Midbrain (tissue), 1 donor: ENCODE data around the gene SPTB.
"Not testable (repeated sequence)": the region's sequence is repeated elsewhere in the genome, so short reads cannot be mapped to it uniquely, and the experiment has no call there.

Experiments
- DNase-seq: peaks from one replicate; lab custom pipeline; 2025; lab: John Stamatoyannopoulos, UW

SPTB gene

GRCh38 chr14:64821651-64822050 lies 58.1 kb downstream of the SPTB start:
- DNase-seq: no peak

DNA sequence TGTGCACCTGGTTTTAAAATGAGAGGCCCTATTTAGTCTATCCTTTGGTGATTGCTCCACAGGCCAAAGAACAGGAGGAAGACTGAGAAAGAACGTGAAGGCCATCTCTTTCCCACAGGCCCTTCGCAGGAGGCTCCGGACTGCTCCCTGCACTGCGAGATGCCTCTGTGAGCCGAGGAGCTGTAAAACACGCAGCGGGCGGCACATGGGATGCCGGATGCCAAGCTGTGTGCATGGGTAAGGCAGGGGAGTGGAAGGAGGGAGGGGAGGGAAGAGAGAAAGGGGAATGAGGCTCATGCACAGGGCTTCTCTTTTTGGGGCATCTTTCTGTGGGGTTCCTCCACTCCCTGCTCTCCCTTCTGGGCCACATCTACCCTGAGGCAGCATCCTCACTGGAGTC lies 61.6 kb downstream of the SPTB start:
- DNase-seq: no peak

DNA sequence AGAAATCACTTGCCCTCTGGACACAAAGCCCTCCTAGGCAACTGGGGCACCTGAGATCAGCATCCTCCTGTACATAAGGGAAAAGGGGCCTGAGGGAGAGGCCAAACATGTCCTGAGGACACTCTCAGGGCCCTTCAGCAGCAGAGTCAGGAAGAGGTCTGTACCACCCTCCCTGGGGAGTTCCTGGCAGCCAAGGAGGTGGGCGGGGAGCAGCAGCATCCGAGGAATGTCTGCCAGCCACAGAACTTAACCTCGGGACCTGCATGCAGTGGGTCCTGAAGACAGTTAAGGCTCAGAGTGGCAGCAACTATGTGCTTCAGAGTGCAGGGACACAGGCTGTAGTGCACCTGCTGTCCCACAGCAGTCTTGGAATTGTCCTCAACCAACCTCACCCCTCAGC lies 62.1 kb downstream of the SPTB start:
- no peak for DNase-seq

GRCh38 chr14:64816221-64816783 lies 63.4 kb downstream of the SPTB start:
- no peak for DNase-seq

GRCh38 chr14:64815257-64815656 lies 64.5 kb downstream of the SPTB start:
- DNase-seq: no peak

GRCh38 chr14:64812412-64812811 lies 67.3 kb downstream of the SPTB start:
- no peak for DNase-seq

DNA sequence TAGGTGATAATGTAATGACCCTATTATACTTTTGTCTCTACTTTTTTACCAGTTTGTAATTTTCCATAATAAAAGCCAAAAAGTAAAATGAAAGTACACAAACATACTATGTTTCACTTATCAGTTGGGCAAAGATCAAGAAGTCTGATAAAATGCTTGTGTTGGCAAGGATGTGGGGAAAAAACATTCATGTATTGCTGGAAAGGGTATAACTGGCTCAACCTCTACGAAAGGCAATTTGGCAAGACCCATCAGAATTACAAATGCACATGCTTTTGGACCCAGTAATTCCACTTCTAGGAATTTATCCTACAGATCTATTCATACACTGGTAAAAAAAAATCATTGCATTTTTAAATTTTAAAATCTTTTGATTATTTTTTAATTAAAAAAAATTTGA lies 68.0 kb downstream of the SPTB start:
- DNase-seq: no peak

DNA sequence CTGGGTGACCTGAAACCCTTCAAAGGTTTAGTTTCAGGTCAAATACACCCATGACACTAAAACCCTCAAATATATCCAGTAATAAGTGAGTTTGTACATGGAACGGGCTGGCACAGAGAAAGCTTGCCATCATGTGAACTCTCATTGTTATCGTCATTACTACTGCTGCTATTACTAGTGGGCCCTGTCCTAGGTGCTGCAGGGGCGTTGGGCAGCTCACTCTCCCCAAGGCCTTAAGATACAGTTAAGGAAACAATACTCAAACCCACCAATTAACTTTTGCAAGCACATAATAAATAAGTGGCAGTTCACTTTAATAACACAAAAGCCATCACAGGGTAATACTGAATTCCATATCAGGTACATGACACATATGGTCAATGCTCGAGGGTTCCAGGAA lies 71.3 kb downstream of the SPTB start:
- DNase-seq: no peak

DNA sequence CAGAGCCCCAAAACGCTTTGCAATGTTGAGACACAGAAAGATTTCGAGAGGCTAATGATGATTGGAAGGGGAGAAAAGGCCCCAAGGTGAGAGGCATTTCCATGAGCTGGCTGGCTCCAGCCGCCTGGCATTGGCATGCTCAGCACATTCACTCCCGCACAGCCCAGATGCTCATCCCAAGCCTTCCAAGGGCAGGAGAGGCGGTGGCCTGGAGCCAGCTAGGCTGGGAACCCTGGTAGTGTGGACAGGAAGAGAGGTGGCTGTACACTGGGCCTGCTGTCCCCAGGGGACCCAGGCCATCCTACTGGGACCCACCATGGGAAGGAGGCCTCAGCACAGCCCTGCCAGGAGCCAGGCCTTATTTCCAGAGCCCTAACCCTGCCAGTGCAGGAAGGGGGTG lies 72.2 kb downstream of the SPTB start:
- no peak for DNase-seq

GRCh38 chr14:64806862-64807495 lies 72.7 kb downstream of the SPTB start:
- no peak for DNase-seq

- DNase-seq: no peak
These were observed 73.4 kb downstream of the SPTB start for GRCh38 chr14:64806202-64806861.

DNA sequence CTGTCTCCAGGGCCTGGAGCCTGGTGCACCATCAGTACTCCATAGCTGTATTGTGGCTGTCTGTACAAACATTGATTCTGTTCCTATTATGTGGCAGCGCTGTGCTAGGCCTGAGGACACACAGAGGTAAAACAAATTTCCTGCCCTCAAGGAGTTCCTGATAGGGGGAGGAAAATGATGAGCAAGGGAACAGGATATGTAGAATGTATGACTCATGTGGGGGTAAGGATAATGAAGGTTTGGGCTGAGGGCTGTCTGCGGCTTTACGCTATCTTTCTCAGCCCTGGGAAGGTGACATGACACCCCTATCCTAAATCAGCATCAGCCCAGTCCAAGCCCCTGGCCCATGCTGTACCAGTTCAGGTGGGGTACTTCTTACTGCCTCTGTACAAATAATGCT lies 74.1 kb downstream of the SPTB start:
- DNase-seq: not testable (repeated sequence)

GRCh38 chr14:64804754-64805260 lies 74.9 kb downstream of the SPTB start:
- DNase-seq: no peak

DNA sequence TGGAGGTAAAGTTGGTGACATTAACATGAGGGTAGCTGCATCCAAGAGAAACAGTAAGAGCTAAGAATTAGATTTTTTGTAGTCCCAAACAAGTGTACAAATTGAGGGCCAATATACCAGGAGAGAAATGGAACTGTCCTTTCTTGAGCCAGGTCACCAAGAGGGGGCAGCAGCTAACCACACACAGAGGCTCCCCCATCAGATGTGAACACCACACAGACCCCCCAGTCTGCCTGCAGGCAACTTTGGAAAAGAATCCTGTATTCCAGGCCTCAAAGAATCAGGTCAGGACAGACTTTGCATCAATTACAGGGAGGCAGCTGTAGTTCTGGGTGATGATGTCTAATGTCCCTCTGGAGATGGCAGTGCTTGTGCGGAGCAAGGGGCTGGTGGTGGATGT lies 77.9 kb downstream of the SPTB start:
- peak; percentile 10 for DNase-seq

- no peak for DNase-seq
These were observed 78.7 kb downstream of the SPTB start for GRCh38 chr14:64801046-64801445.

- DNase-seq: peak; percentile 4
These were observed 79.7 kb downstream of the SPTB start for GRCh38 chr14:64800000-64800399.

DNA sequence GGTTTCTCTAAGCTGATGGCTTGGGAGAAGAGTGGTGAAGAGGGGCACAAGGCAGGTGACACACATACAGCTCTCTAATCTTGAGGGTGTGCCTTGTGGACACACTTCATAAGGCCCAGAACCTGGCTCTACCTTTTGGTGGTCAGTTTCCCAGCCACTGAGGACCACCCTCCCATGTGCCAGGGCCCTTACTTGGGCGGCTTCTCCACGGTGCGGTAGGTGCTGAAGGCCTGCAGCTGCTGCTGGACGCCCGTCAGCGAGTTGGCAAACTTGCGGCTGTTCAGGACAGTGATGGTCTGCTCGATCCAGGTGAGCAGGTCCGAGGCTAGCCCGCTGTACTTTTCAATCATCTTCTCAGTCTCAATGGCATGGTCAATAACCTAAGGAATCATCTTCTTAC lies 80.2 kb downstream of the SPTB start:
- DNase-seq: no peak

GRCh38 chr14:64796369-64796768 lies 83.3 kb downstream of the SPTB start:
- no peak for DNase-seq

DNA sequence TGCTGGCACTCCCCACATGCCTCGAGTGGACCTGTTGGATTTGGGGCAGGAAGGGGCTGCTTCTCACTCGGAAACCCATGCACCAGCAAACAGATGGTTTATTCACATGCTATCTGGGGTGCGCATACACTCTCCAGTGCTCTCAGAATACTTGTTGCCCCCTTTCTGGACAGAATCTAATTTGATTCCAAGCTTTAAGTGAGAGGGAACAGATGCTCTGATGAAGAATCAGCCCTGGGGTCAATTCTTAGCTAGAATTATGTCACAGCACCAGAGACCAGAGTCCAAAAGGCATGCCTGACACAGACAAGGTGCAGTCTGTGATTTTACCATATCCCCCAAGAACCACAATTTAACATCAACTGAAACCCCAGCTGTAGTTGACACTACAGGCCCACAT lies 83.8 kb downstream of the SPTB start:
- no peak for DNase-seq

DNA sequence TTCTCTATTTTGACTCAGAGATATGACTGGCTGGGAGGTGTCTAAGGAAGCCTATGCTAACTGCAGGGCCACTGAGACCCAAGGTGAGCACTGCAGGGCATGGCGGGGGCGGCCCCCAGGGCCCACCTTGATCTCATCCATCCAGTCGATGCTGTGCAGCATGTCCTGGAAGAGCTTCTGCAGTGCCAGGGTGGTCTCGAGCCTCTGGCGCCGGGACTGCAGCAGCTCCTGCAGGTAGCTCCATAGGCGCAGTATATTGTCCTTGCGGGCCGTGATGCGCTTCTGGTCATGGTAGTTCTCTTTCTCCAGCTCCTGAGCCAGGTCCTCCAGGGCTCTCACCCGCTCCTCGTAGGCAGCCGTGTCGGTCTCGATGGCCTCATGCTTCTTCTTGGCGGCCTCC lies 84.5 kb downstream of the SPTB start:
- no peak for DNase-seq

DNA sequence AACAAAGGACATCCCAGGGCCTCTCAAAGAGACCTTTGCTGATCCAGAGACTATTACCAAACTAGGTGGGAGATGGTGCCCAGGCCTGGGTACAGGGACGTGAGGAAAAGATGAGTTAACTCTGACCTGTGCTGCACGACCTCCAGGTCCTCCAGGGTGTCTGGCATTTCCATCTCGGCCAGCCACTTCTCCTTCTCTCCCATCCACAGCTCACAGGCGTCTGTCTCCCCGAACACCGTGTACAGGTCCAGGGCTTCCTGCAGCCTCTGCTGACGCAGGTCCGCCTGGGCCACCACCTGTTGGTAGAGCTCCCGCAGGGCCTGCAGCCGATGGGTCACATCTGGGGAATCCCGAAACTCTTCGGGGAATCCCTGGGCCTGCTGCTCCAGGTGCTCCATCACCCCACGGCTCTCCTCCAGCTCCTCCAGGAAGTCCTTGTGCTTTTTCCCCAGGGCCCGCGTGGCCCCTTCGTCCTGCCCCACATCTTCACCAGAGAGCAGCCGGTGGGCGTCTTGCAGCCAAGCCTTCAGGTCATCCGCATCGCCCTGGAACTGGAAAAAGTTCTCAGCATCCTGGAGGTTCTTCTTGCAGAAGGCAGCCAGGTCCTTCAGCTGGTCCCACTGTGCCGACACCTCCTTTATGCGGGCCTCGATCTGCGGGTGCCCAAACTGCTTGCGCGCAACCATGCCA lies 86.7 kb downstream of the SPTB start:
- no peak for DNase-seq

GRCh38 chr14:64792231-64792630 lies 87.5 kb downstream of the SPTB start:
- DNase-seq: no peak

- no peak for DNase-seq
These were observed 89.2 kb downstream of the SPTB start for GRCh38 chr14:64790478-64790877.
